RWPE2 (cell line): ENCODE data around the gene C14orf93.
A peak's percentile ranks its signal among the peaks of the same experiment; 100 is the strongest.
"Not testable (repeated sequence)": the region's sequence is repeated elsewhere in the genome, so short reads cannot be mapped to it uniquely, and the experiment has no call there.

Experiments
- ATAC-seq: fragments of 200-7000 bp; cut with Tn5 transposase; 3 replicates; pipeline ENCODE4 v1.9.1; 2021; ENCODE audit warnings: low read depth
- DNase-seq: peaks from one replicate; pipeline ENCODE4 v3.0.0-alpha.2; 2020; ENCODE audit warnings: low spot score
- H3K27ac ChIP-seq: fragments of 450-650 bp; 2 replicates; pipeline ENCODE4 v1.5.1; 2017; ENCODE audit warnings: mild to moderate bottlenecking; ENCODE audit not compliant: poor library complexity, severe bottlenecking
- H3K27me3 ChIP-seq: fragments of 250-450 bp; sonication (Bioruptor Pico); 2 replicates; pipeline ENCODE4 v1.5.1; 2021; ENCODE audit warnings: mild to moderate bottlenecking, moderate library complexity; ENCODE audit not compliant: insufficient read depth, poor library complexity, severe bottlenecking
- H3K36me3 ChIP-seq: fragments of 250-450 bp; sonication (Bioruptor Pico); 2 replicates; pipeline ENCODE4 v1.5.1; 2020; ENCODE audit warnings: low read depth, mild to moderate bottlenecking, moderate library complexity
- H3K4me1 ChIP-seq: fragments of 250-450 bp; sonication (Bioruptor Pico); 2 replicates; pipeline ENCODE4 v1.5.1; 2021; ENCODE audit warnings: mild to moderate bottlenecking, moderate library complexity; ENCODE audit not compliant: insufficient read depth, poor library complexity, severe bottlenecking
- H3K4me3 ChIP-seq: fragments of 250-450 bp; sonication (Bioruptor Pico); 2 replicates; pipeline ENCODE4 v1.5.1; 2021; ENCODE audit warnings: mild to moderate bottlenecking, moderate library complexity; ENCODE audit not compliant: severe bottlenecking
- H3K9me3 ChIP-seq: fragments of 250-450 bp; sonication (Bioruptor Pico); 2 replicates; pipeline ENCODE4 v1.5.1; 2021; ENCODE audit warnings: mild to moderate bottlenecking, moderate library complexity; ENCODE audit not compliant: severe bottlenecking
- TF ChIP-seq, protein P1 (sequence below): fragments of 450-650 bp; IDR thresholded peaks from one replicate; pipeline ENCODE4 v1.5.1; 2017; ENCODE audit warnings: mild to moderate bottlenecking, moderate library complexity; ENCODE audit not compliant: poor library complexity, severe bottlenecking

The C14orf93 gene

DNA sequence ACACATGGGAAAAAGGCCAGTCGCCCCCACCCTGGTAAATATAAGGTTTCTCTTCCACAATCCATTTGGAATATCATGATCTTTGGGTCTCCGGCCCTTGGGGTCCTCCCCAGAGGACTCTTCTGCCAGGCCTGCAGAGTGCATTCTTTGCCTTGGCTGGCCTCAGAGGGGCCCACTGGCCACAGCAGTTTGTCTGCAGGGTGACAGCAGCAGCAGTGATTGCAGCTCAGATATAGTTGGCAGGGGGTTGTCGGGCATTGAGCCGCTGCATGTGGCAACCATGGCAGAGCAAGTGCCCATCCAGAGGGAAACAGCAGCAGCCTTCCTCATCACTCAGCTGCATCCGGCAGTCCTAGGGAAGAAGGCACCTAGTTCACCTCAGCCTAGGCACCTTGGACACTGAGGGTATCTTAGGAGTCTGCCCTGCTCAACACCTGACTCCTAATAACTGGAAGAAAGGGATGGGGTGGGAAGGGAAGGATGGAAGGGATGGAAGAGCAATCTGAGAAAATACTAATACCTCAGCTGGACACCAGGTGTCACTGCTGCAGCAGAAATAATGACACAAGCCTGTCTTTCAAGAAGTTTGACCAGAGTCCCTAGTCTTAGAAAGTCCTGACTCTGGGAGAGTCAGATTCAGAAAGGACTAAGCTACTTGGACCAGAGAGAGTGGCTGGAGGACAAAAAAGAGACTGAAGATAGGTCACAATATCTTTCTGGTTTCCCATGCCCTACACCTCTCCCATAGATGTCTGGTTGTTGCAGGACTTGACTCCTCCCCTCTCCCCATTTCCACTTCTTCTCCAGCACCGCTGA is 36.5 kb downstream of the C14orf93 start:
- Histone ChIP-seq H3K27ac (peak overlapping the region; percentile 100), H3K27me3 (no peaks in the 10 kb centered on the region), H3K4me3 (no peak overlapping the region), H3K4me1 (peaks cover 43% of the 10 kb centered on the region), H3K9me3 (no peaks in the 10 kb centered on the region), H3K36me3 (peaks cover 93% of the 10 kb centered on the region)
- DNase-seq: no peak
- ATAC-seq: peak; percentile 10; the same call in 2 of the 3 replicates
- TF ChIP-seq, protein P1, sequence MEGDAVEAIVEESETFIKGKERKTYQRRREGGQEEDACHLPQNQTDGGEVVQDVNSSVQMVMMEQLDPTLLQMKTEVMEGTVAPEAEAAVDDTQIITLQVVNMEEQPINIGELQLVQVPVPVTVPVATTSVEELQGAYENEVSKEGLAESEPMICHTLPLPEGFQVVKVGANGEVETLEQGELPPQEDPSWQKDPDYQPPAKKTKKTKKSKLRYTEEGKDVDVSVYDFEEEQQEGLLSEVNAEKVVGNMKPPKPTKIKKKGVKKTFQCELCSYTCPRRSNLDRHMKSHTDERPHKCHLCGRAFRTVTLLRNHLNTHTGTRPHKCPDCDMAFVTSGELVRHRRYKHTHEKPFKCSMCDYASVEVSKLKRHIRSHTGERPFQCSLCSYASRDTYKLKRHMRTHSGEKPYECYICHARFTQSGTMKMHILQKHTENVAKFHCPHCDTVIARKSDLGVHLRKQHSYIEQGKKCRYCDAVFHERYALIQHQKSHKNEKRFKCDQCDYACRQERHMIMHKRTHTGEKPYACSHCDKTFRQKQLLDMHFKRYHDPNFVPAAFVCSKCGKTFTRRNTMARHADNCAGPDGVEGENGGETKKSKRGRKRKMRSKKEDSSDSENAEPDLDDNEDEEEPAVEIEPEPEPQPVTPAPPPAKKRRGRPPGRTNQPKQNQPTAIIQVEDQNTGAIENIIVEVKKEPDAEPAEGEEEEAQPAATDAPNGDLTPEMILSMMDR: peak; percentile 88

DNA sequence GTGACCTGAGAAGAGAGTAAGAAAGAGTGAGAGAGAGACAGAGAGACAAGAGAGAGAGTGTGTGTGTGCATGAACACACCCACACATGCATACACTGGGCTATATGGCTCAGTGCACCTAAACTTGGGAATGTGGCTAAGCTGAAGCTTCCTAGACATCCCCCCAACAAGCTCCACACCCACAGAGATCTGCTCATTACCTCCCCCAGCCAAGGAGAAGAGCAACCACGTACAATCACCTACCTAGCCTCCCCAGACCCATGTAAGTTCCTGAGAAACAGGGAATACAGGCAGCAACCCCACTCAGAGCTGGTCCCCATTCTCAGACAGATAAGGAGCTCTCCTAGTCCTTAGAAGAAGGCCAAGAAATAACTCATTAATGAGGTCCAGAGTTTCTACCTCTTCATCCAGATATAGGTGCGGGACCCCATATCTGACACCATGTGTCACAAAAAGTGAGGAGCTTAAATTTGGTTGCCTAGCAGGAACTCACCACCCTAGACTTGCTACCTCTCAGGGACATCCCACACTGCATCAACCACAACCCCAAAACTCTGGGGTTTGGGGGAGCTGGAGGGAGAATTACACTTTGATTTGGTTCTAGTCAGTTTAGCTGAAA is 37.5 kb downstream of the C14orf93 start:
- TF ChIP-seq, protein P1: no peak
- DNase-seq: no peak
- no peak for ATAC-seq
- Histone ChIP-seq H3K4me1 (peaks cover 35% of the 10 kb centered on the region), H3K27me3 (no peaks in the 10 kb centered on the region), H3K36me3 (peaks cover 86% of the 10 kb centered on the region), H3K27ac (peak overlapping the region; percentile 100), H3K4me3 (no peak overlapping the region), H3K9me3 (no peaks in the 10 kb centered on the region)

DNA sequence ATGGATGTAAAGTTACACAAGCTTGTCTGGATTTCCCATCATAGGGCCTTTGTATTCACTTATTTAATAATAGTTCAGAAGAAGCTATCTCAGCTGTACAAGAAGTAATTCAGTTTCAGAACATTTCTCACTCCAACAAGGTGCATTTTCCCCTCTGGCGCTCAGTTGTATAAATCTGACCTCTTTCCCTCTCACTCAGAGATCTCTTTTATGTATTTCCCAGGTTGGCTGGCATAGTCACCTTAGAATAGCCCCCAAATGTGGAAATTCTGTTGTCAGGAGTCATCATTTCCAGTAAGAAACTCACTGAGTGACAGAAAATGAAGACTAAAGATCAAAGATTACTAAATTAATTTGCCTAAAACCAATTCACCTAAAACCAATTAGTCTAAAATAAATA is 38.8 kb downstream of the C14orf93 start:
- Histone ChIP-seq H3K27ac (peak overlapping the region; percentile 100), H3K27me3 (no peaks in the 10 kb centered on the region), H3K4me3 (no peak overlapping the region), H3K4me1 (peaks cover 24% of the 10 kb centered on the region), H3K9me3 (no peaks in the 10 kb centered on the region), H3K36me3 (peaks cover 73% of the 10 kb centered on the region)
- TF ChIP-seq, protein P1: no peak
- DNase-seq (no peak), ATAC-seq (no peak)

DNA sequence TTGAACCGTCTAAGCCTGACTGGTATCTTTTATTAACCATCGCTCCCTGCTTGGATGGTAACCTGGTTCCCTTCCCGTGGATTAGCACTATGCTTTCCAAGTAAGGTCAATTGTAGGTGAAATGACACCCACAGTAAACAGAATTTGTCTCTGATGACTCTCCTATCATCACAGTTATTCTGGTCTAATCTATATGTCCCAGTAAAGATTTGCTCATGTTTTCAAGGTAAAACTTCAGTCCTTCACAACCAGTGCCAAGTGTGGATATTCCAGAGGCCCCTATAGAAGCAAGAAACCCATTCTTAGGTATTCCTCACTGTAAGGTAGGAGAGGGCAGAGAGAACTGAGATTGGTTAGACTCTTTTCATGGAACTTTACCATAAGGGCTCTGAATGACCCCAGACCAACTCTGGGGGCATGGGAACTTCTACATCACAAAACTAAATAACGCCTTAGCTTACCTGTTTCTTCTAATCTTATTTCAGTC is 43.1 kb downstream of the C14orf93 start:
- DNase-seq (no peak), ATAC-seq (peak; percentile 7; the same call in 2 of the 3 replicates)
- H3K4me3 ChIP-seq: no peak overlapping the region
- no peaks in the 10 kb centered on the region for H3K9me3 ChIP-seq
- no peaks in the 10 kb centered on the region for H3K27me3 ChIP-seq
- peak overlapping the region; percentile 100 for H3K27ac ChIP-seq
- TF ChIP-seq, protein P1: no peak
- H3K4me1 ChIP-seq: no peaks in the 10 kb centered on the region
- peaks cover 30% of the 10 kb centered on the region for H3K36me3 ChIP-seq

DNA sequence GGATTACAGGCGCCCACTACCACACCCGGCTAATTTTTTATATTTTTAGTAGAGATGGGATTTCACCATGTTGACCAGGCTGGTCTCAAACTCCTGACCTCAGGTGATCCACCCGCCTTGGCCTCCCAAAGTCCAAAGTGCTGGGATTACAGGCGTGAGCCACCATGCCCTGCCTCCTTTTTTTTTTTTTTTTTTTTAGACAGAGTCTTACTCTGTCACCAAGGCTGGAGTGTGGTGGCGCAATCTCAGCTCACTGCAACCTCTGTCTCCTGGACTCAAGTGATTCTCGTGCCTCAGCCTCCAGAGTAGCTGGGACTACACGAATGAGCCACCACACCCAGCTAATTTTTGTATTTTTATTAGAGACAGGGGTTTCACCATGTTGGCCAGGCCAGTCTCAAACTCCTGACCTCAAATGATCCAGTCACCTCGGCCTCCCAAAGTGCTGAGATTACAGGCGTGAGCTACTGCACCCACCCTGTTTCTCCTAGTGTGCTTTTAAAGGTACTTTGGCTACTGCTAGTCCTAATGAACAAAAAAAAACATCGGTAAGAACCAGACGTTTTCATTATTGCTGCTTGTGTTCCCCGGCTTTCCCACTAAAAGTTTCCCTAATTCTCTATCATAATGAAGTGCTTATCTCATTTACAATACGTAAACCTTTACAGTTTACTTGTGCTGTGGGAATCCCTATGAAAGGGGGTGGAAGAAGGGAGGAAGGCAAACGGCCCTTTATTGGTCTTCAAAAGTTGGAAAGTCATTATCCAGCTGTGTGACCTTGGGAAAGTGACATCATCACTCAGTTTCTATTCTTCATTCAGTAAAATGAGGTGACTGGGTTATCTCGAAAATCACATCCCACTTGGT is 43.8 kb downstream of the C14orf93 start:
- DNase-seq, H3K4me3 ChIP-seq, H3K27me3 ChIP-seq, H3K9me3 ChIP-seq, H3K4me1 ChIP-seq: not testable (repeated sequence)
- H3K27ac ChIP-seq: peak overlapping the region; percentile 100
- peaks cover 23% of the 10 kb centered on the region for H3K36me3 ChIP-seq
- ATAC-seq: peak; percentile 4; the same call in 1 of the 3 replicates
